NCI-H69 (cell line): ENCODE data around the gene PHKG2.

ENCODE experiments used
- DNase-seq: peaks from one replicate; lab custom pipeline; 2025; lab: John Stamatoyannopoulos, UW

PHKG2 gene

DNA sequence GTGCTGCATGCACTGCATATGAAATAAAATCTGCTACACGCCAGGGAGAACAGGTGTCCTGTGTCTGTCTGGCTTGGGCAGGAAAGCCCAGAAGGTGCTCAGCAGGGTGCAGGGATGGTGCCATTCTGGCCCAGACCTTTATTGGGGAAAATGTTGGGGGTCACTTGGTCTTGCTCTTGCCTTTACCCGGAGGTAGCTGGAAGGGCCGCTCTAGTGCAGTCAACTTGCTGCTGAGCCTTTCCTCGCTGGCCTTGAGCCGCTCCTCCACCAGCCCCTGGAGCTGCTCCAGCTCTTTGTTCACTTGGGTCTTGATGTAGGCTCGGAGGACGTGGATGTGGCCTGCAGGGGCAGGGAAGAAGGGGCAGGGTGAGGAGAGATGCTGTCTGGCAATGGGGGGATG, 9.1 kb downstream of the PHKG2 start:
- DNase-seq: no peak

DNA sequence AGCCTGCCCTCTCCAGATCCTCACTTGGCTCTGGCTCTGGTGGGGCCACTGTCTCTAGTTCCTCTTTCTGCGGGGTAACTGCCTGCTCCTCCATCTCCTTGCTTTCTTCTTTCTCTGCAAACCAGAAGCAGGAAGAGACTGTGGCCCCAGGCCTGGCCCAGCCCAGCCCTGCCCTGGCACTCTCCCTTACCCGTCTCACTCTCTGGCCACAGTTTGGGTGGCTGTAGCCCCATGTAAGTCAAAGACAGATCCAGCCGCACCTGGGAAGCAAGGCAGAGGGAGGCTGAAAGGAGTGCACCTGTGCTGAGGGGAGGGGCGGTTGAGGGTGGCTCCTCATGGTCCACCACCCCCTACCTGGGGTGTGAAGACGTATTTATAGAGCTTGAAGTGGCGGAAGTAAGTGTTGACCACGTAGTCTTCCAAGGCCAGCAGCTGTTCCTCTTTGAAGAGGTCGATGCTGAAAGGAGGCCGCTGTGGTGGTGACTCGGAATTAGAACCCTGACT, 10.8 kb downstream of the PHKG2 start:
- DNase-seq: no peak

DNA sequence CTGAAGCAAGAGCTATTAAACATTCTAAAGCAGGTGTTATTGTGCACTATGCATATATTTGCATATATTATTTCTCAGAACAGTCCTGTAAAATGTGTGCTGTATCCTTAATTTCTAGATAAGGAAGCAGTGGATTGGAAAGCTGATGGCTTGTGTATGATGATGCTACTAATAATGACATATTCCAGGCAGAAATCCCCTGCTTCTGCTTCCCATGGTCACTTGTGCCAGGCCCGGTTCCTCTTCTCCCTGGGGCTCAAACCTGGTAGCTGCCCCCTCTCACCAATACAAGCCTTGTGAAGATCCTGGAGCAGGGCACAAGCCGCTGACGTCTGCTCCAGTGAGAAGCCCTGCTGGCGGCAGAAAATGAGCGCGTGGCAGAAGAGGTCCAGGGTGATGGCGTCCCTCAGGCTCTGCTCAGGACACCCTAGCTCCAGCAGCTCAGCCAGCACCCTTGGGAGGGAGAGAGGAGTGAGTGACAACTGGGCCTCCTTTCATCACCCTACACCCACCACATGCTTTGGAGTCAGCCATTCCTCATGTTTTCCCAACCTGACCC, 11.9 kb downstream of the PHKG2 start:
- DNase-seq: no peak

DNA sequence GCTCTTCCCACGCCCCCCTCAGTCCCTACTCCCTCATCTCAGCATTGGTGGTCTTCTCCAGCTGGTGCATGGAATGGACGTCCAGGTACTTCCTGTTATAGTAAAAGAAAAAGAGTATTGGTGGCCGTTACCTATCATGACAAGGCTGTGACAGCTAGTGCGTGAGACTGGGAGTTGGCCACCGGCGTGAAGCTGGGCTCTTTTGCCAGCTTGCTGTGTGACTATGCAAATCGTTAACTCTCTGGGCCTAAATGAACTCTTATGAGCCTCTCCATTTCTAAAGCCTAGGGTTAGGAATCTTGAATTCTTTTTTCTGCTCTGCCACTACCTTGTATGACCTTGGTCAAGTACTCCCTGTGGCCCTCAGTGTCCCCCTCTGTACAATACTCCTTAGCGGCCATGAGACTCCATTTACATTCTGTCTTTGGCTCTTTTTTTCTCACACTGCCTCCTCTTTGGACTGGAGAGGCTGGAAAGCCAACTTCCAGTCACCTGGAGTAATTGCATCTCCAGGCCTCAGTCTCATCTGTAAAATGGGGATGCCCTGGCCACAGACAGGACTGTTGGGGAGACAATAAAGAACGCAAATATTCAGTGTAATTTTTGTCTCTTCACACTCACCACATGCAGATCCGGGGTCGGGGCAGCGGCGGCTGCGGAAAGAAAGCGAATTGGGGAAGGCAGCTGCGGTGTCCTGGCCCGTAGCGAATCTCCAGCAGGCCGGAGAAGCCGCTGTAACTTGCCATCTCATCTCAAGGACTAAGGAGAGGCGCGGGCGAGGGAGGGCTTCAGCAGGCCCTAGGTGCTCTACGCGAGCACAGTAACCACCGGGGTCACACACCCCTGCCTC, 12.6 kb downstream of the PHKG2 start:
- no peak for DNase-seq

DNA sequence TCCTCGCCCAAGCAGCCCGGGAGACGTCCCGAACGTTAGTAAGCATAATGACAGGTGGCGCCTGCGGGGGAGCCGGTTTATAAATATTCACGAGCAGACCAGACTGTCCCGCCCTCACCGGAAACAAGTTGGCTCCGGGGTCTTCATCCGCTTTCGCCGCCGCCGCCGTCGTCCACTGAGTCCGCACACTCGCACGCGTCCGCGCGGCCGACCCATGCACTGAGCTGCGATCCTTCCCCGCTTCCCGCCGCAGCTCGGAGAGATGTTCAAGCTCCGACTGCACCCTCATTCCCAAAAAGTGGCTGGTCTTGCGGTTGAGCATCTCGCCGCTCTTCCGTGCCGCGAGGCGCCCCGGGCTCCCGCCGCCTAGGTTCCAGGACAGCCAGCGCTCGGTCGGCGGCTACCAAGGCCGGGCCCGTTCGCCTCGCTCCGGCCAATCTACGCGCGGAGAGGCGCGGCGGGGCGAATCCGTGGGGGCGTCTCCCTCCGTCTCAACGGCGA, 13.3 kb downstream of the PHKG2 start:
- peak; percentile 75 for DNase-seq

DNA sequence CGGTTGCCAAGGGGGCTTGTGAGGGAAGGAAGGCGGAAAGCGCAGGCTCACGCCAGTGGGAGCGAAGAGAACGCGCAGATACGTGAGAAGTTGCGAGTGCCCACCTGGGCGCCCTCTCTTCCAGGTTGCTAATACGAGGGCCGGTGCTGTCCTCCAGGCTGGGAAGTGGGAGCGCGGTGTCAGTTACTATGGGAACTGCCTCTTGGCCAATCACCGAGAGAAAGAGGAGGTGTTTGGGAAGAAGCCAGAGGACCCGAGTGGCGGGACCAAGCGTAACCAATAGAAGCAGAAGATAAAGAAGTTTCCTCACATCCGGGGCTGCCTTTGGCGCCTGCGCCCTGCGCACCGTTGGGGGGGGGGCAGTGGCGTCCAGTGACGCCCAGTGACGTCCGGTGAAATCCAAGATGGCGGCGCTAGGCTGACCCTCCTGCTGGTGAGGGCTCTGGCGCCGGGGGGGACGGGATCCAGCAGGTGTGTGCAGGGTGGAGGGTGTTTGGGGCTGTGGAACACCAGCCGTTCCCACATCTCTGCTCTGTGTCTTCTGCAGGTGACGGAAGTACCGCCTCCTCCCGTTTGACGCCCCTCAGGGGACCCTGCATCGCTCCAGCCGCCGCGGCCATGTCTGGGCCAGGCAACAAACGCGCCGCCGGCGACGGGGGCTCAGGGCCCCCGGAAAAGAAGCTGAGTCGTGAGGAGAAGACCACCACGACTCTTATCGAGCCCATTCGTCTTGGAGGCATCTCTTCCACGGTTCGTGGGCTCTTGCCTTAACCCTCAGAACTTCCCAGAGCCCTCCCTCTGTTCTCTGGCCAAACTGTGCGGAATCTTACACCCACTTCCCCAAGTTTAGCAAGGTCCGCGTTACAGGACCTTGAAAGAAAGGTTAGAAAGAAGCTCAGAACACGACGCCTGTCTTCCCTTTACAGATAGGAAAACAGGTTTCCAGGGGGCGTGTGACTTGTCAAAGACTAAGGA, 14.0 kb downstream of the PHKG2 start, which contains the start of the genes CFAP119 and RNF40:
TSS of gene CFAP119 (minus strand) at position 135 of the 975 bp plus-strand sequence. CDS start 314 bp downstream, outside the sequence.
TSS of gene RNF40 (plus strand) at position 395 of the 975 bp plus-strand sequence. CDS start at position 619, 224 bp downstream.
- peak; percentile 99 for DNase-seq

DNA sequence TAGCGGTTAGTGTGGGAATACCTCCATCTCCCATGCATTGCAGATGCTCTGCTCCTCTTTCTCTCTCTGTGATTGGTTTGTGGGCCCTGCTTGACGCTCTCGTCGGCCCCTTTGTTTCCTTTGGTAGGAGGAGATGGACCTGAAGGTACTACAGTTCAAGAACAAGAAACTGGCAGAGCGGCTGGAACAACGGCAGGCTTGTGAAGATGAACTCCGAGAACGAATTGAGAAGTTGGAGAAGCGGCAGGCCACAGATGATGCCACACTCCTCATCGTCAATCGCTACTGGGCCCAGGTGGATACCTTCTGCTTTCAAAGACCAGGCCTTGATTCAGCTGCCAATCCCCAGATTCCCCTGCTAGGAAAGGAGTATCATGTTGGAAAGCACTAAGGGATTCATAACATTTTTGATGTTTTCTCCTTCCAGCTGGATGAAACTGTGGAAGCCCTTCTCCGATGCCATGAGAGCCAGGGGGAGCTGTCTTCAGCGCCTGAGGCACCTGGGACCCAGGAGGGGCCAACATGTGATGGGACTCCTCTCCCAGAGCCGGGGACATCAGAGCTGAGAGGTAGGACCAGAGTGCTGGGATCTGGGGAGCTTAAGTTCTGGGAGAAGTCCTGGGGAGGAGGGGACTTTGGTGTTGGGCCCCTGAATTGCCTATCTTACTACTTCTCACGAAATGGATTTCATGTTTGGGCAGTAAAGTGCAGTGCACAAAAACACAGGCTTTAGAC, 14.9 kb downstream of the PHKG2 start:
- no peak for DNase-seq

DNA sequence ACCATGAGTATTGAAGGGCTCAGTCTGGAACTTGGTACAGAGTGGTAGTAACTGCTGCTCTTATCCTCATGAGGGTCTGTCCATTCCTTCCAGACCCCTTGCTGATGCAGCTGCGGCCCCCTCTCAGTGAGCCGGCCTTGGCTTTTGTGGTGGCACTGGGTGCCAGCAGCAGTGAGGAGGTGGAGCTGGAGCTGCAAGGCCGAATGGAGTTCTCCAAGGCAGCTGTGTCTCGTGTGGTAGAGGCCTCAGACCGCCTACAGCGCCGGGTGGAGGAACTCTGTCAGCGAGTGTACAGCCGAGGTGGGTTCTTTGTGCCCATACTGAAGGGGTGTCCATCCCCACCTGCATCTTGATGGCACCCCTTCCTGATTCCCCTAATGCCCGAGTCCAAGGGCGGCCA, 15.9 kb downstream of the PHKG2 start:
- DNase-seq: no peak

DNA sequence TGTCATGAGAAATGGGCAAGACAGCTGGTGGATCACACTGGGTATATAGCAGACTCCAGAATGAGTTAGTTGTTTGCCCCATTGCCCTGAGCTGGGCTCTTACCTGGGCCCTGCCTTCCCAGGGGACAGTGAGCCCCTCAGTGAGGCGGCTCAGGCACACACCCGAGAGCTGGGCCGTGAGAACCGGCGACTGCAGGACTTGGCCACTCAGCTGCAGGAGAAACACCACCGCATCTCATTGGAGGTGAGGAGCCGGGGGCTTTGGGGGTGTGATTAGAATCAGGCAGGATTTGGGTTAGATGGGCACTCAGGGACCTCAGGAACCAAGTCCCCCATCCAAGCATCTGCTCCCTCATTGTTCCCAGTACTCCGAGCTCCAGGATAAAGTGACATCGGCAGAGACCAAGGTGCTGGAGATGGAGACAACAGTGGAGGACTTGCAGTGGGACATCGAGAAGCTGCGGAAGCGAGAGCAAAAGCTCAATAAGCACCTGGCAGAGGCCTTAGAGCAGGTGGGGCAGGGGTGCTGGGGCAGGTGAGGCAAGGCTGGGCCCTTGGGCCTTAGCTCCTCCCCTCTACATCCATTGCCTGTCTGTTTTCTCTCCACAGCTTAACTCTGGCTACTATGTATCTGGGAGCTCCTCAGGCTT, 16.7 kb downstream of the PHKG2 start:
- no peak for DNase-seq

DNA sequence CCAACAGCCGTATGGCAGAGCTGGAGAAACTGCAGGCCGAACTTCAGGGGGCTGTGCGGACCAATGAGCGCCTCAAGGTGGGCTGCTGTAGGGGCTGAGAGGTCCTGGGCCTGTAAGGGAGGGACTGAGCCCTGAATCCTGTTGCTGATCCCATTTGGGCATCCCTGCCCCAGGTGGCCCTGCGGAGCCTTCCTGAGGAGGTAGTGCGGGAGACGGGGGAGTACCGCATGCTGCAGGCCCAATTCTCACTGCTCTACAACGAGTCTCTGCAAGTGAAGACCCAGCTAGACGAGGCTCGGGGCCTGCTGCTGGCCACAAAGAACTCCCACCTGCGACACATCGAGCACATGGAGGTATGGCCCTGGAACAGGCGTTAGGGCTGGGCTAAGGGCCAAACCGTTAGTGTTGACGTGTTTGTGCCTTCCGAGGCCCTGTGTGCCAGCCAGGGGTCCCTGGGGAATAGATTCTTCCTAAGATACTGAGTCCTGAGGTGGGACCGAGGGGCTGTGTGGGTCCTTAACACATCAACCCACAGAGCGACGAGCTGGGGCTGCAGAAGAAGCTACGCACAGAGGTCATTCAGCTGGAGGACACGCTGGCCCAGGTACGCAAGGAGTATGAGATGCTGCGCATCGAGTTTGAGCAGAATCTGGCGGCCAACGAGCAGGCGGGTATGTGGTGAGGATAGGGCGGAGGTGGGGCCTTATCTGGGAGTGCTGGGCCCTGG, 18.1 kb downstream of the PHKG2 start:
- DNase-seq: no peak

DNA sequence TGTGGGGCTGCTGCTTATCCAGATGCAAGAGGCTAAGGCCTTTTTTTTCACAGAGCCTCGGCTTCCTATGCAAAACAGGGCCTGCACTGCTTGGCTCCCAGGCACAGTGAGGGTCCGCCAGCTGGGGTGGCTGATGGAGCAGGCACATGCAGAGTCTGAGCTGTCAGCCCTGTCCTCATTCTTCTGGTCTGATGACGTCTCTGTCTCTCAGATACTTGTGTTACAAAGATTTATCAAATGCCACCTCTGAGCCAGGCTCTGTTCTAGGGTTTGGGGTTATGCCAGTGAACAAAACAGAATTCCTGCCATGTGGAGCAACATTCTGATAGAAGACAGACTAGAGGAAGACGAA, 18.7 kb downstream of the PHKG2 start:
- DNase-seq: no peak

DNA sequence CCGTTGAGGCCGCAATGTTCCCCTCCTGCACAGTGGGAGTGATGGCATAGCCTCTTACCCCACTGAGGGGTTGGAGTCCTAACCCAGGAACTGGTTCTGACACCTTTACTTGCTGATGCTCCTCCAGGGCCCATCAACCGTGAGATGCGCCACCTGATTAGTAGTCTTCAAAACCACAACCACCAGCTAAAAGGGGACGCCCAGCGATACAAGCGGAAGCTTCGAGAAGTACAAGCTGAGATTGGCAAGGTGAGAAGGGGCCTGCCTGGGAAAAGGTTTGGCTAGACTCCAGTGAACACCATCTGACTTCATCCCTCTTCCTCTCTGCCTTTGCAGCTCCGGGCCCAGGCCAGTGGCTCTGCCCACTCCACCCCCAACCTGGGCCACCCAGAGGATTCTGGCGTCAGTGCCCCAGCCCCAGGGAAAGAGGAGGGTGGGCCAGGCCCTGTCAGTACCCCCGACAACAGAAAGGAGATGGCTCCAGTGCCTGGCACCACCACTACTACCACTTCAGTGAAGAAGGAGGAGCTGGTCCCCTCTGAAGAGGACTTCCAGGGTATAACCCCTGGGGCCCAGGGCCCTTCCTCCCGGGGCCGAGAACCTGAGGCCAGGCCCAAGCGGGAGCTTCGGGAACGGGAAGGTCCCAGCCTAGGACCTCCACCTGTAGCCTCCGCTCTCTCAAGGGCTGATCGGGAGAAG, 19.7 kb downstream of the PHKG2 start:
- no peak for DNase-seq

DNA sequence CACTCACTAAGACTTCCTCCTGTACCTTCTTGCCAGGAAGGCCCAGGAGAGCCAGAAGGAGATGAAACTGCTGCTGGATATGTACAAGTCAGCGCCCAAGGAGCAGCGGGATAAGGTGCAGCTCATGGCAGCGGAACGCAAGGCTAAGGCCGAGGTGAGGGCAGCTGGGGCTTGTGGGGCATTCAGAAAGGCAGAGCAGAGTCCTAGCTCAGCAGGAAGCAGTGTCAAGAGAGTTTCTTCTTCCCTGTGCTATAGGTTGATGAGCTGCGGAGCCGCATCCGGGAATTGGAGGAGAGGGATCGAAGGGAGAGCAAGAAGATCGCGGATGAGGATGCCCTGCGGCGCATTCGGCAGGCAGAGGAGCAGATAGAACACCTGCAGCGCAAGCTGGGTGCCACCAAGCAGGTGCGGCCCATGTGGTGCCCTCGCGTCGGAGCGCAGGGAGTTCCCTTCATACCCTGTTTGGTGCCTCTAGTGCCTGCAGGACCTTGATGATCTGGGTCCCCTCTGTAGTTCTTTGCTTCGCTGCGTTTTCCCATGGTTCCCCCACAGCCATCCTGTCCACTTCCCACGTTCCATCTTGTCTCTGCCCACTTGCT, 20.5 kb downstream of the PHKG2 start:
- DNase-seq: no peak

DNA sequence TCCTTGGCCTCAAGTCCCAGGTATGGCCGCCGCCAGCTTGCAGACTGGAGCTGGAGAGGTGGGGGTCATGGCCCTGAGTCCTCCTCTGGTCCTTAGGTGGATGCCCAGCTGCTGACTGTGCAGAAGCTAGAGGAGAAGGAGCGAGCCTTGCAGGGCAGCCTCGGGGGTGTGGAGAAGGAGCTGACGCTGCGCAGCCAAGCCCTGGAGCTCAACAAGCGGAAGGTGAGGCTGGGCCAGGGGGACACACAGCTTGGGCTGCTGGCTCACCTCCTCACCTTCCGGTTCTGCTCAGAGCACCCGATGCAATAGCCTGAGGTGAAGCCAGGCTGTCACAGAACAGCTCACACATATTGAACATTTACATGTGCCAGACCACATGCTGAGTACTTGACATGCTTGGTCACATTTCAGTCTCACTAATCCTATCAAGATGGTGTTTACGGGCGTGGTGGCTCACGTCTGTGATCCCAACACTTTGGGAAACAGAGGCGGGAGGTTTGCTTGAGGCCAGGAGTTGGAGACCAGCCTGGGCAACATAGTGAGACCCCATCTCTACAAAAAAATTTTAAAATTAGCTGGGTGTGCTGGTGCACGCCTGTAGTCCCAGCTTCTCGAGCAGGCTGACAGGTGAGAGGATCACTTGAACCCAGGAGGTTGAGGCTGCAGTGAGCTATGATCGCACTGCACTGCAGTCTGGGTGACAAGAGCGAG, 21.3 kb downstream of the PHKG2 start:
- DNase-seq: no peak

DNA sequence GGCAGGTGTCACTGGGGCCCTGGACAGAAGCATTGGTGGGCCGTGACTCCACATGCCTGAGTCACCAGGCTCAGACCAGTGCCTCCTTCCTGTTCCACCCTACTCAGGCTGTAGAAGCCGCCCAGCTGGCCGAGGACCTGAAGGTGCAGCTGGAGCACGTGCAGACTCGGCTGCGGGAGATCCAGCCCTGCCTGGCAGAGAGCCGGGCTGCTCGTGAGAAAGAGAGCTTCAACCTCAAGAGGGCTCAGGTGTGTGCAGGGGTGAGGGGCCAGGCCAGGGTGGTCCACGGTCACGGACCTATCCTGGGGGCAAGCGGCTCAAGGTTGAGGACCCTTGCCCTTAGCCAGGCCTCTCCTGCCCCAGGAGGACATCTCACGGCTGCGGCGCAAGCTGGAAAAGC, 23.5 kb downstream of the PHKG2 start:
- no peak for DNase-seq

DNA sequence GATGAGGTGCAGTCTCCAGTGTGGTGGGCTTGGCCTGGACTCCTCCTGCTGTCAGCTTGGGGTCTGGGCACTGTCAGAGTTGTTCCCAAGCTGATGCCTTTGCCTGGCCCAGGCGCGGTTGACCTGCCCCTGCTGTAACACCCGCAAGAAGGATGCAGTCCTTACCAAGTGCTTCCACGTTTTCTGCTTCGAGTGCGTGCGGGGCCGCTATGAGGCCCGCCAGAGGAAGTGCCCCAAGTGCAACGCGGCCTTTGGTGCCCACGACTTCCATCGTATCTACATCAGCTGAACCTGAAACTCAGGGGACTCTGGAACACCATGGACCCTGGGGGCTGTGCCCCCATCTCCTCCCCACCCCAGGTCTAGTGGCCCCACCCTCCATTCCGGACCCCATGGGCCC, 25.6 kb downstream of the PHKG2 start:
- DNase-seq: no peak

DNA sequence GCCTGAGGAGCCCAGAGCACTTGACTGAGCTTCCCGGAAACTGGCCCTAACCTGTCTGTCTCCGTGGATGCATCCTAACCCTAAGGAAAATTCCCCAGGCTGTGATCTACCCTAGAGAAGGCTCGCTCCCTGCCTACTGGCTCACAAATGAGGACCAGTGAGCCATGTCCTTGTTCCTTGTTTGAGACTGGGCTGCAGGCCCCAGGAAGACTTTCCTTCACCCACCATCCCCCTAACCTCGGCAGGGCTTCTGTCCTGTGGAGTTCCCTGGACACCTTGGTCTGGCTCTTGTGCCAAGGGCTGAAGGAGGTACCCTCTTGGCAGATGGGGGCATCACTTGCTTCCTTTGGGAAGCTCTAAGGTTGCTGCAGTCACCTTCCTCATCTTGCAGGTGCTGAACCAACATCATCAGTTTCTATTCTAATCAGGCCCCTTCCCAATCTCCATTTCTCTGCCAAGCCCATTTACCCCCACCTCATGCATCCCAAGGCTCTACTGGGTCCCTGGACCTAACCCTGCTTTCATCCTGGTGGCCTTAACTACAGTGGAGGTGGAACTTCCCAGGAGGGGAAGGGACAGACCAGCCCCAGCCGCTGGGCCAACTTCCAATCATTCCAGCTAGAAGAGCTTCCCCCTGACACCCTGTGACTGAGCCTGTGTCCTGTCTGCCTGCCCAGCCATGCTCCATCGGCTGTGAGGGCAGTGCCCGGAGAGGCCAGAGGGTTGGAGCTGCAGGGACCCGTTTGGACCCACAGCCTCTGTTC, 26.3 kb downstream of the PHKG2 start:
- no peak for DNase-seq

DNA sequence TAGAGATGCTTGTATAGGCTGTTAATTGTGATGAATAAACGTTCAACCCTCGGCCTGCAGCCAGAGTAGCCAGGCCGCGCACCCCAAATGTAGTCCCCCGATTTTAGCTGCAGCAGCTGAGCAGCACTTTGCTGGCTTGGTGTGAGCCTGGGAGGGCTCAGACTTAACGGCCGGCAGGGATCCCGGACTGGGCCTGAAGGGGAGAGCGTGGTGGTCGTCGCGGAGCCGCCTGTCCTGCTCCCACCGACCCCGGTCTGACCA, 26.8 kb downstream of the PHKG2 start:
- no peak for DNase-seq
